IMR-90 (cell line): ENCODE measurements around the gene DYNLRB2. TPM values are rescaled to one million over a fixed set of nuclear protein-coding genes. Genes with fewer than 3 reads are reported as not detected.

Experiments used
- ATAC-seq: fragments of 200-7000 bp; cut with Tn5 transposase; 2 replicates; pipeline ENCODE4 v1.9.1; 2020; ENCODE audit warnings: low read depth, mild to moderate bottlenecking, moderate library complexity
- BruUV-seq: library from RNA; stranded (reverse); fragments of 400-500 nt; replicated peaks from 2 replicates; lab custom pipeline; 2021; lab: Mats Ljungman, UMichigan
- CTCF ChIA-PET: fragments of 300-600 bp; formaldehyde crosslinking; extraction: SDS; loops from one replicate; lab custom pipeline; 2021; ENCODE audit warnings: antibody characterized with exemption; lab: Yijun Ruan, JAX
- POLR2A ChIA-PET: fragments of 300-600 bp; sonication (Branson Sonifier 250); formaldehyde crosslinking; loops from one replicate; lab custom pipeline; 2022; ENCODE audit warnings: antibody characterized with exemption; ENCODE audit not compliant: unreplicated experiment; lab: Charles Lee
- DNase-seq: peaks from one replicate; pipeline ENCODE4 v3.0.0; 2013
- H2AFZ ChIP-seq: replicated peaks from 2 replicates; pipeline ENCODE3; 2013; ENCODE audit warnings: low read length, mild to moderate bottlenecking; ENCODE audit not compliant: poor library complexity
- H2AK5ac ChIP-seq: 2 replicates; pipeline ENCODE4 v1.6.1; 2013; ENCODE audit warnings: low read depth, low read length, inconsistent platforms
- H2AK9ac ChIP-seq: replicated peaks from 2 replicates; pipeline ENCODE3; 2013; ENCODE audit warnings: mild to moderate bottlenecking, low read depth, low read length, moderate library complexity; ENCODE audit not compliant: poor library complexity
- H2BK120ac ChIP-seq: 2 replicates; pipeline ENCODE4 v1.6.1; 2013; ENCODE audit warnings: low read depth, low read length, inconsistent platforms
- H2BK15ac ChIP-seq: 3 replicates; pipeline ENCODE4 v1.6.1; 2013; ENCODE audit warnings: low read depth, low read length, inconsistent platforms
- H2BK20ac ChIP-seq: 2 replicates; pipeline ENCODE4 v1.6.1; 2013; ENCODE audit warnings: low read depth, mild to moderate bottlenecking, inconsistent platforms, low read length, moderate library complexity
- H2BK5ac ChIP-seq: 2 replicates; pipeline ENCODE4 v1.6.1; 2013; ENCODE audit warnings: mild to moderate bottlenecking, low read depth, low read length, inconsistent platforms; ENCODE audit not compliant: poor library complexity, severe bottlenecking
- H3K14ac ChIP-seq: replicated peaks from 2 replicates; pipeline ENCODE4 v1.6.1; 2013; ENCODE audit warnings: low read depth, low read length, inconsistent platforms
- H3K18ac ChIP-seq: 2 replicates; pipeline ENCODE4 v1.6.1; 2013; ENCODE audit warnings: low read depth, low read length, control low read depth
- H3K23ac ChIP-seq: 2 replicates; pipeline ENCODE4 v1.6.1; 2013; ENCODE audit warnings: low read depth, low read length, inconsistent platforms
- H3K27ac ChIP-seq: 2 replicates; pipeline ENCODE4 v1.5.1; 2013; ENCODE audit warnings: mild to moderate bottlenecking, control low read depth, low read length; ENCODE audit not compliant: insufficient read depth
- H3K27me3 ChIP-seq: 2 replicates; pipeline ENCODE4 v1.6.1; 2013; ENCODE audit warnings: low read length; ENCODE audit not compliant: control insufficient read depth, insufficient read depth
- H3K36me3 ChIP-seq: 2 replicates; pipeline ENCODE4 v1.6.1; 2013; ENCODE audit warnings: low read length, mixed read lengths; ENCODE audit not compliant: control insufficient read depth, insufficient read depth
- H3K4ac ChIP-seq: 2 replicates; pipeline ENCODE4 v1.6.1; 2013; ENCODE audit warnings: low read depth, low read length, inconsistent platforms
- H3K4me1 ChIP-seq: 2 replicates; pipeline ENCODE4 v1.6.1; 2013; ENCODE audit warnings: low read length, mixed read lengths; ENCODE audit not compliant: control insufficient read depth, insufficient read depth
- H3K4me2 ChIP-seq: 2 replicates; pipeline ENCODE4 v1.6.1; 2013; ENCODE audit warnings: low read depth, mild to moderate bottlenecking, control low read depth, low read length, moderate library complexity
- H3K4me3 ChIP-seq: 2 replicates; pipeline ENCODE4 v1.5.1; 2013; ENCODE audit warnings: low read depth, mild to moderate bottlenecking, control low read depth, low read length, moderate library complexity; ENCODE audit not compliant: insufficient read depth
- H3K56ac ChIP-seq: 2 replicates; pipeline ENCODE4 v1.6.1; 2013; ENCODE audit warnings: low read length, inconsistent platforms; ENCODE audit not compliant: insufficient read depth; ENCODE audit errors: extremely low read depth
- H3K79me1 ChIP-seq, 2 experiments: 2 replicates each; pipeline ENCODE4 v1.6.1; 2013; ENCODE audit warnings: low read length in 2 of 2, inconsistent platforms in 1 of 2, low read depth in 1 of 2
- H3K9ac ChIP-seq: 2 replicates; pipeline ENCODE4 v1.6.1; 2013; ENCODE audit warnings: low read depth, low read length, control low read depth
- H3K9me1 ChIP-seq: 2 replicates; pipeline ENCODE4 v1.6.1; 2013; ENCODE audit warnings: low read length, inconsistent platforms; ENCODE audit not compliant: insufficient read depth
- H3K9me3 ChIP-seq: 2 replicates; pipeline ENCODE4 v1.6.1; 2013; ENCODE audit warnings: low read length; ENCODE audit not compliant: control insufficient read depth, insufficient read depth
- H4K20me1 ChIP-seq: 2 replicates; pipeline ENCODE4 v1.6.1; 2013; ENCODE audit warnings: low read length, inconsistent platforms; ENCODE audit not compliant: insufficient read depth
- H4K5ac ChIP-seq: 2 replicates; pipeline ENCODE4 v1.6.1; 2013; ENCODE audit warnings: mild to moderate bottlenecking, low read depth, low read length, control low read depth
- H4K8ac ChIP-seq, 2 experiments: 2 replicates each; pipeline ENCODE4 v1.6.1; 2013; ENCODE audit warnings: low read depth in 2 of 2, low read length in 2 of 2, control low read depth in 1 of 2, inconsistent platforms in 1 of 2
- H4K91ac ChIP-seq: 2 replicates; pipeline ENCODE4 v1.6.1; 2013; ENCODE audit warnings: low read depth, low read length, inconsistent platforms; ENCODE audit not compliant: insufficient read depth
- CEBPB ChIP-seq: IDR thresholded peaks from 2 replicates; pipeline ENCODE4 v1.6.1; 2012; ENCODE audit warnings: low read depth, low read length, improper control_type of control experiment
- CTCF ChIP-seq: conservative IDR thresholded peaks from 2 replicates; pipeline ENCODE4 v1.5.1; 2012; ENCODE audit warnings: mild to moderate bottlenecking, low read depth, low read length, improper control_type of control experiment
- FOS ChIP-seq: fragments of 150-350 bp; IDR thresholded peaks from 2 replicates; pipeline ENCODE4 v1.6.1; 2016; ENCODE audit warnings: low read depth, low read length
- MAZ ChIP-seq: IDR thresholded peaks from 2 replicates; pipeline ENCODE4 v1.6.1; 2012; ENCODE audit warnings: low read depth, mild to moderate bottlenecking, low read length, improper control_type of control experiment, moderate library complexity, borderline replicate concordance
- NFE2L2 ChIP-seq: fragments of 150-350 bp; IDR thresholded peaks from 2 replicates; pipeline ENCODE4 v1.6.1; 2016; ENCODE audit warnings: low read depth, mild to moderate bottlenecking, low read length
- RAD21 ChIP-seq: IDR thresholded peaks from 2 replicates; pipeline ENCODE4 v1.6.1; 2012; ENCODE audit warnings: low read length, improper control_type of control experiment
- SMC3 ChIP-seq: fragments of 150-350 bp; IDR thresholded peaks from 2 replicates; pipeline ENCODE4 v1.6.1; 2016; ENCODE audit warnings: low read depth, mild to moderate bottlenecking, antibody characterized with exemption, low read length, moderate library complexity
- WGBS, 2 experiments: methylation state at CpG; one replicate each; pipeline versions ENCODE4 v1.1.5 to v1.1.7; 2013; ENCODE audit warnings: missing lambda C conversion rate in 2 of 2; ENCODE audit not compliant: insufficient read length in 1 of 2; ENCODE audit errors: extremely low coverage in 2 of 2; 5-methylcytosine and 5-hydroxymethylcytosine counted together
- dilution Hi-C: fragments of 300-500 bp; cut with HindIII; formaldehyde crosslinking; loops from one replicate; pipeline ENCODE4 v1.14.3; 2018; ENCODE audit warnings: low sequenced_read_pairs; ENCODE audit not compliant: unreplicated experiment
- in situ Hi-C: fragments of 300-500 bp; cut with MboI; formaldehyde crosslinking; loops from 3 replicates; pipeline ENCODE4 v1.14.3; 2019; ENCODE audit warnings: low sequenced_read_pairs, inconsistent platforms, mixed read lengths
- intact Hi-C: fragments of 100-400 bp; cut with micrococcal nuclease; formaldehyde crosslinking; loops from 2 replicates; pipeline ENCODE4 v1.10.0; 2022
- polyA plus RNA-seq, 3 experiments: library from polyadenylated mRNA; depleted of rRNA; stranded (reverse); fragments of >200 nt; gene quantifications; 2 replicates each; pipeline ENCODE4 v1.2.3, GENCODE V29; 2012; ENCODE audit warnings: low replicate concordance in 1 of 3
- total RNA-seq: library from RNA; depleted of rRNA; stranded (reverse); fragments of >200 nt; gene quantifications from 2 replicates; pipeline ENCODE4 v1.2.3, GENCODE V29; 2012
- TF ChIP-seq, protein P1 (sequence below): fragments of 150-350 bp; IDR thresholded peaks from 2 replicates; pipeline ENCODE4 v1.6.1; 2016; ENCODE audit warnings: low read depth, mild to moderate bottlenecking, low read length, moderate library complexity, borderline replicate concordance
- TF ChIP-seq, protein P2 (sequence below): fragments of 150-350 bp; IDR thresholded peaks from 2 replicates; pipeline ENCODE4 v1.6.1; 2017; ENCODE audit warnings: mild to moderate bottlenecking, antibody characterized with exemption, low read length, low read depth

The DYNLRB2 gene
- total and polyA plus RNA-seq, 2 of the 4 experiments (the other 2 are of a cell fraction), result not detected

DNA sequence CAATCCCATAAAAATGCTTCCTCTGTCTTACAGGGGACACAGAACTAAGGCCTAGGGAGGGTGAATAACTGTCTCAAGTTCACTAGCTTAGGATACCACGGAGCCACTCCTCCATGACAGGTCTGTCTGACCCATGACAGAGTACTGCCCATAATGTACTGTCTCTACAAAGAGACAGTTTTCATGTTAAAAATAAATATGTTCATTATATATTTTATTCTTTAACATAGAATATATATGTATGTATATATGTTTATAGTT lies 28.3 kb upstream of the DYNLRB2 start:
- CTCF ChIA-PET, result interaction anchor here (2.2 kb wide), 1 partner anchor 15 kb away, joined by 7 read pairs; no protein-coding TSS in a partner anchor
- no peaks in the 10 kb centered on the region for H3K79me1 ChIP-seq
- H4K8ac ChIP-seq, result no peak overlapping the region
- H3K4ac ChIP-seq, result no peak overlapping the region
- intact Hi-C loops (no loop called here), dilution Hi-C loops (no loop called here), in situ Hi-C loops (no loop called here)
- H3K27me3 ChIP-seq, result no peaks in the 10 kb centered on the region
- H3K36me3 ChIP-seq, result no peaks in the 10 kb centered on the region
- no peak for DNase-seq
- no peak for ATAC-seq
- no peak overlapping the region for H2BK5ac ChIP-seq
- H3K18ac ChIP-seq, result no peak overlapping the region
- no peak overlapping the region for H2BK20ac ChIP-seq
- H2AFZ ChIP-seq, result no peak overlapping the region
- no peaks in the 10 kb centered on the region for H3K9me3 ChIP-seq
- H2AK5ac ChIP-seq, result no peak overlapping the region
- WGBS, 2 experiments, result no CpG with 5 or more reads among the region's 1 CpG
- H3K9me1 ChIP-seq, result no peaks in the 10 kb centered on the region
- H3K56ac ChIP-seq, result no peak overlapping the region
- H4K20me1 ChIP-seq, result no peaks in the 10 kb centered on the region
- no peak overlapping the region for H3K9ac ChIP-seq
- H3K23ac ChIP-seq, result no peak overlapping the region
- POLR2A ChIA-PET, result interaction anchor here (0.7 kb wide), 1 partner anchor 483 kb away, joined by 16 read pairs; no protein-coding TSS in a partner anchor
- H3K27ac ChIP-seq, result no peak overlapping the region
- no peak overlapping the region for H3K4me3 ChIP-seq
- no peak for TF ChIP-seq NFE2L2
- TF ChIP-seq SMC3, result no peak
- no peak for TF ChIP-seq RAD21
- TF ChIP-seq, protein P1, sequence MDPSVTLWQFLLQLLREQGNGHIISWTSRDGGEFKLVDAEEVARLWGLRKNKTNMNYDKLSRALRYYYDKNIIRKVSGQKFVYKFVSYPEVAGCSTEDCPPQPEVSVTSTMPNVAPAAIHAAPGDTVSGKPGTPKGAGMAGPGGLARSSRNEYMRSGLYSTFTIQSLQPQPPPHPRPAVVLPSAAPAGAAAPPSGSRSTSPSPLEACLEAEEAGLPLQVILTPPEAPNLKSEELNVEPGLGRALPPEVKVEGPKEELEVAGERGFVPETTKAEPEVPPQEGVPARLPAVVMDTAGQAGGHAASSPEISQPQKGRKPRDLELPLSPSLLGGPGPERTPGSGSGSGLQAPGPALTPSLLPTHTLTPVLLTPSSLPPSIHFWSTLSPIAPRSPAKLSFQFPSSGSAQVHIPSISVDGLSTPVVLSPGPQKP, result no peak
- no peak for TF ChIP-seq MAZ
- no peak for TF ChIP-seq CEBPB
- no peak for TF ChIP-seq CTCF
- TF ChIP-seq FOS, result no peak
- TF ChIP-seq, protein P2, sequence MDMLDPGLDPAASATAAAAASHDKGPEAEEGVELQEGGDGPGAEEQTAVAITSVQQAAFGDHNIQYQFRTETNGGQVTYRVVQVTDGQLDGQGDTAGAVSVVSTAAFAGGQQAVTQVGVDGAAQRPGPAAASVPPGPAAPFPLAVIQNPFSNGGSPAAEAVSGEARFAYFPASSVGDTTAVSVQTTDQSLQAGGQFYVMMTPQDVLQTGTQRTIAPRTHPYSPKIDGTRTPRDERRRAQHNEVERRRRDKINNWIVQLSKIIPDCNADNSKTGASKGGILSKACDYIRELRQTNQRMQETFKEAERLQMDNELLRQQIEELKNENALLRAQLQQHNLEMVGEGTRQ, result no peak
- no peak overlapping the region for H2BK15ac ChIP-seq
- H2BK120ac ChIP-seq, result no peak overlapping the region
- H4K5ac ChIP-seq, result no peak overlapping the region
- H2AK9ac ChIP-seq, result no peak overlapping the region
- no peak overlapping the region for H4K91ac ChIP-seq
- H3K14ac ChIP-seq, result no peak overlapping the region
- H3K4me1 ChIP-seq, result no peaks in the 10 kb centered on the region
- peak overlapping the region; percentile 28; the same call in 1 of the 2 replicates for H3K4me2 ChIP-seq
- BruUV-seq, result no TSS peak
